IPS-NIHi7 (cell line): ENCODE measurements around the gene NT5C1B.

Experiments used
- DNase-seq: peaks from one replicate; pipeline ENCODE4 v3.0.0; 2012; ENCODE audit warnings: mixed read lengths; ENCODE audit errors: extremely low spot score

NT5C1B gene

DNA sequence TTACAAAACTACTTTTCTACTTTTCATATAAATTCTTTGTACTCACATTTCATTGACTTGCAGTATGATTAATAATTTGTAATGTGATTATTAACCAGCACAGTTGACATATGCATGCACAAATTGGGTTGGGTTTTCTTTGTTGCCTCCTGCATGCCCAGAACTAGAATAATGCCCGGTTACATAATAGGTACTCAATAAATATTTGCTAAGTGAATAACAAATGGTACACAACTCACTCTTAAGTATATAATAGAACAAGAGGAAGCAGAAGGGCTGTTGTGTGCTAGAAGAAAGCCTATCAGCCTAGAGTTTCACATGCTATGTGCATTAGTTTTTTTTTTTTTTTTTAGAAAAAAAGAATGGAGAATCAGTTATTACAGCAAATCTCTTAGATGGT lies 38.2 kb downstream of the NT5C1B start:
- DNase-seq = no peak

DNA sequence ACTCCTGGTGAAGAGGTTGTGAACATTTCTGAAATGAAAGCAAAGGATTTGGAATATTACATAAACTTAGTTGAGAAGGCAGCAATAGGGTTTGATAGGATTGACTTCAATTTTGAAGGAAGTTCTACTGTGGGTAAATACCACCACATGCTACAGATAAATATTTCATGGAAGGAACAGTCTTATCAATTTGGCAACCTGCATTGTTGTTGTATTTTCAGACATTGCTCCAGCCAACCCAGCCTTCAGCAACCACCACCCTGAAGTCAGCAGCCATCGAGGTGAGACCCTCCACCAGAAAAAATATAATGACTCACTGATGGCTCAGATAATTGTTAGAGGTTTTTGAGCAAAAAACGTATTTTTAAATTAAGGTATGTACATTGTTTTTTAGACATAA lies 38.9 kb downstream of the NT5C1B start:
- DNase-seq = no peak

GRCh38 chr2:18549083-18549482 lies 40.3 kb downstream of the NT5C1B start:
- no peak for DNase-seq

- DNase-seq = no peak
Measured at GRCh38 chr2:18548621-18549020, 40.7 kb downstream of the NT5C1B start.

- no peak for DNase-seq
Measured at GRCh38 chr2:18546567-18546966, 42.8 kb downstream of the NT5C1B start.

- DNase-seq = no peak
Measured at GRCh38 chr2:18545384-18545783, 44.0 kb downstream of the NT5C1B start.

- DNase-seq = no peak
Measured at GRCh38 chr2:18544171-18544570, 45.2 kb downstream of the NT5C1B start.

GRCh38 chr2:18540872-18541271 lies 48.5 kb downstream of the NT5C1B start:
- no peak for DNase-seq

- DNase-seq = no peak
Measured at GRCh38 chr2:18536697-18537096, 52.7 kb downstream of the NT5C1B start.

DNA sequence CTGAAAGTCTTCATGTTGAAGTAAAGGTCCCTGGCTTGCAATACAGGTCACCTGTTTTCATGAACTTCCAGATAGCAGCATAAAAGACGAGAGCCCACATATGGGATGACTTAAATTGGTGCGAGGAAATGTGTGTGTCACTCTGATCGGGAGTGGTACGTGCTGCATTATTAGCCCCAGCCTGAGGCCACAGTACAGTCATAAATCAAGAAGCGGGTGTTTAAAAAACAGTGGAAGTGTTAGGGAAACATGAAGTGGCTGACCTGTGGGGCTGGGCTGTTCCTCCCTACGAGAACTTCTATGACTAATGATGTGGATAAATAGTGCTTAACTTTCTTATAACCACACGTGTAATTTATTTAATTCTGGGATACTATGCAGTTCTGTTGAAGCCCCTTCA lies 53.3 kb downstream of the NT5C1B start:
- DNase-seq = no peak

DNA sequence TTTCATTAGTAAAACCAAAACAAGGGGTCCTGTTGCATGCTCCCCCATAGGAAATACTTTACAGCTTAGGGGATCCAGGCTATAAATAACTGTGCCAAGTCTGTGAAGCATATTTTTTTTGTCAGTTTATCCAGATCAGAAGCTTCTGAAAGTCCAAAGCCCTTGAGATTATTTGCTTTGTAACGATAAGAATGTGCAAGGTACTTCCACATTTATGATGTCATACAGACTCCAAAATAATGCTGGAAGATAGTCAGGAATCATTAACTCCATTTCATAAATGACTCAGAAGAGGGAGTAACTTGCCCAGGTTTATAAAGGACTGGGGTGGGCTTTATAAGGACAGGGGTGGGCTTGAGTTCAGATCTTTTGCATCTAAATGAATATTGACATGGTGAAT lies 58.2 kb downstream of the NT5C1B start:
- no peak for DNase-seq

DNA sequence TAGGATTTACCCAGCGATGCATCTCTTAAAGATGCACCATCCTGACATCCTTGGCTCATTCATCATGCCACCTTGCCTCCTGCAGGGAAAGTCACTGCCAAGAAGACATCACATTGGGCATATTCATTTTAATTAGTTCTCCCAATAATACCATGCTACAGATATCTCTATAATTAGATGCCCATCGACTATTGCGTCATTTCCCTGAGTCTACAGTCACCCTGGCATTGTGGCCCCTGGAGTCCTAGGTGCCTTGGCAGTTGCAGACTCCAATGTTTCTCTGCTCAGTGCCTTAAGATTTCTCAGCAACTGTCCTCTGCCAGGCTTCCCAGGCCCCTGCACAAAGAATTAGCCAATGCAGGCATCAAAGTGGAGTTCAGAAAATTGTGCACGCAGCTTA lies 61.5 kb downstream of the NT5C1B start:
- DNase-seq = no peak

DNA sequence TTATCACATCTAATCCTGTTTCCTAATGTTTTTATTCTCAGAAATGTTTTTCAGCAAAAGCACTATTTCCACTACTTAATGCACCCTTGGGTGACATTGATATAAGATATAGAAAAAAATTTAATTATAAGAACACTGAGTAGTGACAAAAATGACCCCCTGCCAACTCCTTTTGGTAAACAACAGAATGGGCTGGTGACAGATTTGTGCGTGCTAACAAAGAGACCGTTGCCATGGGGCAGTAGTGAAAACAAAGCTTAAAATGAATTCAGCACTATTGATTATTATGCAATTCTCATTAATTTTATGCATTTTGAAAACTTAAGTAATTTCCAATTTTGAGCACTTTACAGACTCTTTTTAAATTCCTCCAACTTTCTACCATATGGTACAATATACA lies 62.0 kb downstream of the NT5C1B start:
- DNase-seq = no peak

DNA sequence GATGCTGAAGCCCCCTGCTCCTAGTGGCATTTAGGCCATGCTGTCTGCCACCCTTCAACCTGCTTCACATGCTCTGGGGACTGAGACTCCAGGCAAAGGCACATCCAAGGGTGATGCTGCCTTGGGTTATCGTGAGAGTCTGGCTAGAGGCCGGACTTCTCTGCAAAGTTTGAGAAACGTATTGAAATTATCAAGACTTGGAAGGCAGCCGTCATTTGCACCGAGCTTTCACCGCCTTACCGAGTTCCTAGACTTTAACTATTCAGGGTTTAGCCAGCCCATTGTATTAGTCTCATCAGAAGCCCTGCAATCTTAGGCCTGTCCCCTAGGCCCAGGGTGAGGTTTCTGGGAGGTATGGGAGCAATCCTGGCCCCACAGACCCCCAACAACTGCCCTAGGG lies 62.9 kb downstream of the NT5C1B start:
- DNase-seq = no peak

- DNase-seq = no peak
Measured at GRCh38 chr2:18525852-18526251, 63.5 kb downstream of the NT5C1B start.

- no peak for DNase-seq
Measured at GRCh38 chr2:18525236-18525635, 64.1 kb downstream of the NT5C1B start.

GRCh38 chr2:18522484-18523146 lies 66.8 kb downstream of the NT5C1B start:
- DNase-seq = no peak

GRCh38 chr2:18520451-18521425 lies 68.6 kb downstream of the NT5C1B start:
- DNase-seq = peak; percentile 87

GRCh38 chr2:18519914-18520450 lies 69.4 kb downstream of the NT5C1B start:
- DNase-seq = no peak

DNA sequence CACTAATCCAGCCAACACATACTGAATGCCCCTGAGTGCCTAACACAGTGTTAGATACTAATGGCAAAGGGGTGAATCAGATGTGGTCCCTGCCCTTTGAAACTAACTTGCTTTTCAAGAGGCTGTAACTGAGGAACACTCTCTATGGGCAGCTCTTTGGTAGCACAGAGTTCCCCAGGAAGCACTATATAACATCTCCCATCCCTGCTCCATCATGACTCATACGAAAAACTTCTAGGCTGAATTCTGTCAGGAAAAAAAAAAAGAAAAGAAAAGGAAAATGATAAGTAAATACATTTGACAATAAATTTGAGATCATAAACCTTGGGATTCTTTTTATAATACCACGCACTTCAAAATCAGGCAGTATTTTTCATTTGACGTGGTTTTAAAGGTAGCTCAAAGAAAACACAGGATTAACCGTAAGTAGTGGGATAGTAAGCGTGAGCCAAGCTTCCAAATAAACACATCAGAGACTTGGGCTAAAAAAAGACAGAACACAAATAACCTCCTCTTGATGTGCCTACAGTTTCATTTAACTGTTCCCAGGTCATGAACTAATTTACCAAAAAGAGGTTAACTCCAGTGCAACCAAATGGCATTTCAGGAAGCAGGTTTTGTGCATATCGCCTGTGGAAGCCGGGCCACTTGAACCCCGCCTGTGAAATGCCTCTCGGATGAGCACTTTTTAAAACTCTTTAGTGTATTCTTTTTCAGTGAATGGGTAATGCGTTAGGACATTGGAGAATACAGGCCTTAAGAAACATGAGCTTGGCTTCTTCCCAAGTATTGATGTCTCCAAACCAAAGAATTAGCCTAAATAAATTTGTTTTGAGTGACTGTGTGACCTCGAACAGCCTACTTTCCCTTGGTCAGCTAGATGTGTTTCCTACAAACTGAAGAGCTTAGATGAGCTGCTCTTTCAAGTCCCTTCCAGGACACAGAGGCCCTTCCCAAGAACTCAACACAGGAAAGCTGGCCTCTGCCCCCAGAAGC lies 71.0 kb downstream of the NT5C1B start:
- no peak for DNase-seq

DNA sequence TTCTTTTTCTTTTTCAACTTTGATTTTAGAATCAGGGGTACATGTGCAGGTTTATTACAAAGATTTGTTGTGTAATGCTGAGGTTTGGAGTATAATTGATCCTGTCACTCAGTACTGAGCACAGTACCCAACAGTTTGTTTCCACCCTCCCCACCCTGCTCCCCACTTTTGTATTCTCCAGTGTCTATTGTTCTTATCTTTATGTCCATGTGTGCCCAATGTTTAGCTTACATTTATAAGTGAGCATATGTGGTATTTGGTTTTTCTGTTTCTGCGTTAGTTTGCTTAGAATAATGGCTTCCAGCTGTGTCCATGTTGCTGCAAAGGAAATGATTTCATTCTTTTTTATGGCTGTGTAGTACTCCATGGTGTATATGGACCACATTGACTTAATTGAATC lies 72.0 kb downstream of the NT5C1B start:
- DNase-seq = no peak

DNA sequence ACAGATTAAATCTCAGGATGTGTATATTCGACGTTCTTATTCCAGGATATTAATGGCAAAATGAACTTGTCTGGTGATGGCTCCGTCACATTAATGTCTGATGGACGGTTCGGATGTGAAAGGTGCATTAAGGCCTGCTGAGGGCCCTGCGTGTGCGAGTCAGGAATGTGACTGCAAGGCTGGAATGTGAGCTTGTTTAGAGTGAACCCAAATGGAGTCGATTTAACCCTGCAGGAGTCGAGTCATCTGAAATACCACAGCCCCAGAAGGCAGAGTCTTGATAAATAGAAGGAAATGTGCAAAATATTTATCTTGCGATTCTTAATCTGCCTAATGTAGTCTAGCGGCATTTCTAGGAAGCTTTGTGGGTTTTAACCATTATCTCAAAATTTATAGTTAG lies 73.3 kb downstream of the NT5C1B start:
- peak; percentile 28 for DNase-seq
